GM21619 (cell line): ENCODE data around the gene PLXDC2.

ENCODE experiments used
- ATAC-seq: cut with Tn5 transposase; IDR thresholded peaks from one replicate; pipeline ENCODE4 v1.9.1; 2021; ENCODE audit not compliant: unreplicated experiment

Gene PLXDC2

GRCh38 chr10:19848226-19848985 is 32.2 kb downstream of the PLXDC2 start:
- no peak for ATAC-seq

DNA sequence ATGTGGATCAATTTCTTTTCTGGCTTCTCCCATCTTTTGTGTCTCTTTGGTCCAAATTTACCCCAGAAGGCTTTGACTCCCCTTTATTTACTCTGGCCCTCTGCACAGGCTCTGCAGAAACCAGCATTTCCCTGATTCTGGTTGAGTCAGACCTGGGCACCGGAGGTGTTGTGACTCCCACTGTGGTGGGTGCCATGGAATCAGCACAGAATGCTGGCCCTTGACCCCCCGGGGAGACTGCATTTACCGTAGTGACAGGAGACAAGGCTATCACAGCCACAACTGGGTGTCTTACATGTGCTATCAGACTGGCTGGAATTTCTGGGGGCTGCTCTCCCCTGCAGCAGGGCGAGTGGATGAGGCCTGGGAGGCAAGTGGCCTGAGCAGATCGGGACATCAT is 37.6 kb downstream of the PLXDC2 start:
- no peak for ATAC-seq

DNA sequence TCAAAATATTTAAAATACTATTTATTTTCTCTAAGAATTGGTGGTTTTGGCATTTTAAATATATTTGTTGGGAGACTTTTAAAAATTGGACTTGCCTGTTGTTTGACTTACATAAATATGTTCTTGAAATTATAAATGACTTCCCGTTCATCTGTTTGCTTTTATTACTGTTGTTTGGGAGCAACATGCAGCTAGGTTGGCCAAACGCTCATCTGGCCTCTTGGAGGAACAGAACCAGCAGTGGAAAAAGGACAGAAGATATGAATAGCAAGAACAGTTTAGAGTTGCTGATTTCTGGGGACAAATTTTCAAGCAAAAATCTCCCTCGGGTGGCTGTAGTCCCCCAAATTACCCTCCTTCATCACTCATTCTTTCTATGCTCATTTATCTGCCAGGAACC is 41.6 kb downstream of the PLXDC2 start:
- no peak for ATAC-seq

- no peak for ATAC-seq
Observed at GRCh38 chr10:19860107-19860506, 43.9 kb downstream of the PLXDC2 start.

- ATAC-seq, result no peak
Observed at GRCh38 chr10:19862811-19863515, 46.7 kb downstream of the PLXDC2 start.

GRCh38 chr10:19865676-19866075 is 49.4 kb downstream of the PLXDC2 start:
- ATAC-seq, result no peak

GRCh38 chr10:19869370-19869769 is 53.1 kb downstream of the PLXDC2 start:
- no peak for ATAC-seq

- ATAC-seq, result no peak
Observed at GRCh38 chr10:19872504-19873271, 56.5 kb downstream of the PLXDC2 start.

DNA sequence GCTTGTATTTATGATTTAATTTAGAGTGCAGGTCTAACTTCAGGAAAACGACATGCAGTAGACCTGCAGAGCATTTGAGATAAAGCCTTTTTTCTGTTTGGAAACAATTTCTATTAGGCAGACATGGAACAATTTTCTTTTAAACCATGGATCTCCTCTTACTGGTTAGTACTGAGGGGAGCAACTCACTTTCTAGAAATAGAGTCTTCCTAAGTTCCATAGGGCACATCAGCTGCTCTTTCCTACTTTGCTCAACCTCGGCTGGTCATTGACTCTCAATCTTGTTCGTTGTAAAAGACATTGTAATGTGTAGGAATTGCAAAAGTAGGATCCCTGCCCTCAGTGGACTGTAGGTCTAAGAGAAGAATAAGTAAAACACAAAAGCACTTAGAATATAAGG is 58.0 kb downstream of the PLXDC2 start:
- no peak for ATAC-seq

DNA sequence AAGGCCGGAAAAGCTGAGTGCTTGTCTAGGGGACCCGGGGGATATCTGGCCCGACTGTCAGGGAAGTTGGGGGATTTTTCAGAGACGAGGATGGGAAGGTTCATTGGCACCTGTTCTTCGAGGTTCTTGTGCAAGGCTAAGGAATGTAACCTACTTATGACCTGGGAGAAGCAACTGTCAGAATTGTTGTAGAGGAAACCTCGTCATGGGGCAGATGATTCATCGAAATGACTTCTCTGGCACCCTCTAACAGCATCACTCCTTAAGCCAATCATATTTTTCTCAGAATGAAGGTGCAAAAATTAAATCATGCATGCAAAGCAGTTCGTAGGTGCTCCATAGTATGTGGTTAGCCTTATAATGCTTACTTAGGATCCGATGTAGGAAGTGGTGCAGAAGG is 58.6 kb downstream of the PLXDC2 start:
- ATAC-seq, result no peak

- no peak for ATAC-seq
Observed at GRCh38 chr10:19876570-19876969, 60.3 kb downstream of the PLXDC2 start.

- ATAC-seq, result no peak
Observed at GRCh38 chr10:19877466-19878255, 61.4 kb downstream of the PLXDC2 start.

- ATAC-seq, result no peak
Observed at GRCh38 chr10:19882621-19883020, 66.4 kb downstream of the PLXDC2 start.

- no peak for ATAC-seq
Observed at GRCh38 chr10:19888061-19888660, 71.9 kb downstream of the PLXDC2 start.

DNA sequence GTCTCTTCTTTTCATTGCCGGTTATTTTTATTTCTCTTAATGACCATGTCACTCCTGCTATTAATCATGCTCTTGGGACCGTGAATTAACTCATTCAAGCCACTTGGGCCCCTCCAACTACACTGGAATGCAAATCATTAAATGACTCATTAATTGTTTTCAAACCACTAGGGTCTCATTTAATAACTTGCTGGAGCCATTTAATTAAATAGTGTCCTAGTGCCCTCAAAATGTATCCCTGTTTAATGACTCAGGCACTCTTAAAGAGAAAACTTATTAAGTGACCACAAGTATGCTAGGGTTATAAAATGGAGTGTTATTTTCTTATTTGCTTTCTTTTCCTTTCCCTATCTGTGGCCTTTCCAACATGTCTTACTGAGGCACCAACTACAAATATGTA is 73.0 kb downstream of the PLXDC2 start:
- no peak for ATAC-seq

DNA sequence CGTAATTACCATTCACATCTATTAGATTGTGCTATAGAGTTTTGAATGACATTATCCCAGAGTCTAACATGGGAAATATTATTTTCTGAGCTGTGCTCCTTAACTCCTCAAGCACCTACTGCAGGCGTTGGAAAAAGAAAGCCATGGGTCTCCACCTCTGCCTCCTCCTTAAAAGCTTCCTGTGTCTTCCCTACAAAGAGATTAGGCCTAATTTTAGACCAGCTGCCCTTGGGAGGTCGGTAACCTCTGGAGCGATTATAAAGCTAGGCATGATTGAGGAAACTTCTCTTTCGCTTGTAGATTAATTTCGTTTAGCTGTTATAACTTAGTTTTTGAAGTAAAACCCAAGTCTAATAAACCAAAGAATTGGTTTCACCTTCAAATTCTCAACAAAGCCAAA is 75.2 kb downstream of the PLXDC2 start:
- no peak for ATAC-seq

- ATAC-seq, result no peak
Observed at GRCh38 chr10:19892270-19892669, 76.0 kb downstream of the PLXDC2 start.

- no peak for ATAC-seq
Observed at GRCh38 chr10:19892677-19893076, 76.4 kb downstream of the PLXDC2 start.

GRCh38 chr10:19895500-19895899 is 79.3 kb downstream of the PLXDC2 start:
- ATAC-seq, result no peak

GRCh38 chr10:19902456-19902855 is 86.2 kb downstream of the PLXDC2 start:
- ATAC-seq, result no peak

GRCh38 chr10:19904202-19904661 is 88.0 kb downstream of the PLXDC2 start:
- peak; percentile 80 for ATAC-seq
